ENCODE results near the gene HHAT.

Gene HHAT

DNA sequence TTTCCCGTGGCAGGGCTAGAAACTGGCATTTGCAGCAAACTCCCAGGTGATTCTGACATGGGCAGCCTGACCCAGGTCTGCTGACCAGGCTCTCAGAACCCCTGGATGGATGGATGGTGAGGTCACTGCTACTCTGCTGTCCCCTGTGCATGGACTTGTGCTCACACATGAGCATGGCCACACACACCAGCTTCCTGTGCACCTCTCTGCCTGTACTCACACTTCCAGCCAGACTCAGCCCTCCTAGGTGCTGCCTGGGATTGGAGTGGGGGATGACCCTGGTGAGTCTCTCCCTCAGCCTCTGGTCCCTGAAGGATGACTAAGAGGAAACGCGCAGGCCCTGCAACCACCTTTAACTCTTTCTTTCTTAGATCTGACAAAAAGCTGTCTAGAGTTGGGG is 361.1 kb downstream of the HHAT start:
- TF ChIP-seq, protein P1, sequence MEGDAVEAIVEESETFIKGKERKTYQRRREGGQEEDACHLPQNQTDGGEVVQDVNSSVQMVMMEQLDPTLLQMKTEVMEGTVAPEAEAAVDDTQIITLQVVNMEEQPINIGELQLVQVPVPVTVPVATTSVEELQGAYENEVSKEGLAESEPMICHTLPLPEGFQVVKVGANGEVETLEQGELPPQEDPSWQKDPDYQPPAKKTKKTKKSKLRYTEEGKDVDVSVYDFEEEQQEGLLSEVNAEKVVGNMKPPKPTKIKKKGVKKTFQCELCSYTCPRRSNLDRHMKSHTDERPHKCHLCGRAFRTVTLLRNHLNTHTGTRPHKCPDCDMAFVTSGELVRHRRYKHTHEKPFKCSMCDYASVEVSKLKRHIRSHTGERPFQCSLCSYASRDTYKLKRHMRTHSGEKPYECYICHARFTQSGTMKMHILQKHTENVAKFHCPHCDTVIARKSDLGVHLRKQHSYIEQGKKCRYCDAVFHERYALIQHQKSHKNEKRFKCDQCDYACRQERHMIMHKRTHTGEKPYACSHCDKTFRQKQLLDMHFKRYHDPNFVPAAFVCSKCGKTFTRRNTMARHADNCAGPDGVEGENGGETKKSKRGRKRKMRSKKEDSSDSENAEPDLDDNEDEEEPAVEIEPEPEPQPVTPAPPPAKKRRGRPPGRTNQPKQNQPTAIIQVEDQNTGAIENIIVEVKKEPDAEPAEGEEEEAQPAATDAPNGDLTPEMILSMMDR (IDR thresholded peaks at IDR 0.05; ENCODE audit: unreplicated experiment in 3 of 3), result no peak
- Mint-ChIP-seq H3K27ac (no peak overlapping the region), H3K4me3 (no peak overlapping the region), H3K27me3 (ENCODE audit: low read depth) (no peaks in the 10 kb centered on the region), H3K36me3 (ENCODE audit: low read depth) (no peaks in the 10 kb centered on the region), H3K9me3 (no peaks in the 10 kb centered on the region), H3K4me1 (no peaks in the 10 kb centered on the region)

DNA sequence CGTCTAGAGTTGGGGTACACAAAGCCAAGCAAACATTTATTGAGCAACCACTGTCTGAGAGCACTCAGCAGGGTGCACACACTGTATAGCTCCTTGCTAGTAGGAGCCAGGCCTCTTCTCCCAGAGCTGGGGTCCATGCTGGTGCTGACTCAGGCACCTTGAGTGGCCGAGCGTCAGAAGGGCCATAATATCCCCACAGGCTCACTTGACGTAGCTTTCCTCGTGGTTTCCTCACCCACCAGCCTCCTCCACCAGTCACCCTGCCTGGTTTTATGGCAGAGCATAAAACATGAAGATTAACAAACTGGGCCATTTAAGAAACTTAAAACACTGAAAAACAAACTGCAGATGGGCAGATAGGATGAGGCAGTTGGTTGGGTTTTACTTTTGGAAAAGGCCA is 361.5 kb downstream of the HHAT start:
- H3K36me3 Mint-ChIP-seq (ENCODE audit: low read depth), result no peaks in the 10 kb centered on the region
- no peaks in the 10 kb centered on the region for H3K27me3 Mint-ChIP-seq (ENCODE audit: low read depth)
- no peaks in the 10 kb centered on the region for H3K9me3 Mint-ChIP-seq
- H3K4me1 Mint-ChIP-seq, result no peaks in the 10 kb centered on the region
- TF ChIP-seq, protein P1 (IDR thresholded peaks at IDR 0.05; ENCODE audit: unreplicated experiment in 3 of 3), result no peak
- no peak overlapping the region for H3K4me3 Mint-ChIP-seq
- no peak overlapping the region for H3K27ac Mint-ChIP-seq

DNA sequence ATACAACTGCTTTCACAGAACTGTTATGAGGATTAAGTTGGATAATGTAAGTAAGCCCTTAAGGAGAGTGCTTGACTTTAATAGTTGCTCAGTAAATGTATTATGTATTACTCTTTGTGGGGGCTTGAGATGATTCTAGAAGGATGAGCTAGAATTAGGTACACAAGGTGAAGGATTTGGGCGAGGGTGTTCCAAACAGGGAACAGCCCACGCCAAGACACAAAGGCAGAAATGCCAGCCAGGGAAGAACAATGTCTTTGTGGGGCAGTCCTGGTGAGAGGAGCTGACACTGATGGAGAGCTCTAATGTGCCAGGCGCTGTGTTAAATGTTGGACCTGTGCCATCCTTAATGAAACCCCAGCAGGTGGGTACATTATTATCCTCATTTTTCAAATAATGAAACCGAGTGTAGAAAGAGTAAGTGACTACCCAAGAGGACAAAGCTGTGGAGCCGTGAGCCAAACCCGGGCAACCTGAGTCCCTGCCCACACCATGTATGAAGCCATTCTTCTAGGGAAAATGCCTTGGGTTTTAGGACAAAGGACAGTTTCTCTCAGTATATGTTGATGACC is 362.4 kb downstream of the HHAT start:
- Mint-ChIP-seq H3K4me3 (no peak overlapping the region), H3K4me1 (peaks cover 2% of the 10 kb centered on the region), H3K27ac (no peak overlapping the region), H3K36me3 (ENCODE audit: low read depth) (no peaks in the 10 kb centered on the region), H3K27me3 (ENCODE audit: low read depth) (no peaks in the 10 kb centered on the region), H3K9me3 (no peaks in the 10 kb centered on the region)
- TF ChIP-seq, protein P1 (IDR thresholded peaks at IDR 0.05; ENCODE audit: unreplicated experiment in 3 of 3), result no peak

DNA sequence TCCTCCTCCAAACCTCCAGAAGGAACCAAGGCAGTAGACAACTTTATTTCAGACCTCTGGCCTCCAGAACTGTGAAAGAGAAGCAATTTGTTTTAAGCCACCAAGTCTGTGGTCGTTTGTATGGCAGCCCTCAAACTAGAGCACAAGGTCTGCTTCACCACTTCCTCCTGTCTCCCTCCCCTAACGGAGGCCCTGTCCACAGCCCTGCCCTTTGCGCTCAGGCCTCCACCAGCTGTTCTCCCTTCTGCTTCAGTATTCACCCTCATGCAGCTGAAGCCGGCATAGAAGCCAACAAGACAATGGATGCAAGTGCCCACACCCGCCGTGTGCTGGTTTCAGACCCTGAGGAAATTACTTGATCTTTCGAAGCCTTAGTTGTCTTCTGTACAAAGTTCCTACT is 364.1 kb downstream of the HHAT start:
- Mint-ChIP-seq H3K9me3 (no peaks in the 10 kb centered on the region), H3K27ac (no peak overlapping the region), H3K4me1 (peaks cover 7% of the 10 kb centered on the region), H3K27me3 (ENCODE audit: low read depth) (no peaks in the 10 kb centered on the region), H3K4me3 (no peak overlapping the region), H3K36me3 (ENCODE audit: low read depth) (no peaks in the 10 kb centered on the region)
- TF ChIP-seq, protein P1 (IDR thresholded peaks at IDR 0.05; ENCODE audit: unreplicated experiment in 3 of 3), result no peak

DNA sequence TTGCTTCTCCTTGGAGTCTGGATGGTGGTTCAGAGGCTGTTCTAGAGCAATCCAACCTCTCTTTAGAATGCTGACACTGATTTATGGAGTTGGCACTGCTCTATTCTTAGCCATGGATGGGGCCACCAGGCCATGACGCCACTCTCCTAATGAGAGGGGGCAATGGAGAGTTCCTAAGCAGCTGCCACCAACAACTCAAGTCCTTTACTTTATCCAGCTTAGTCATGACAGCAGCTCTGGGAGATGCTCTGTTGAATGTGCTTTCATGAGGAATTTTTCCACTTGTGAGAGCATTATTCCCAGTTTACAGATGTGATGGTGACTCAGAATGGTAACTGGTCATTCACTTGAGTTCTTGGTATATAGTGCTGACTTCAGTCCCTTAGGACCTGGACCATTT is 366.3 kb downstream of the HHAT start:
- peaks cover 7% of the 10 kb centered on the region for H3K4me1 Mint-ChIP-seq
- no peaks in the 10 kb centered on the region for H3K9me3 Mint-ChIP-seq
- H3K27ac Mint-ChIP-seq, result no peak overlapping the region
- TF ChIP-seq, protein P1 (IDR thresholded peaks at IDR 0.05; ENCODE audit: unreplicated experiment in 3 of 3), result no peak
- H3K4me3 Mint-ChIP-seq, result no peak overlapping the region
- H3K27me3 Mint-ChIP-seq (ENCODE audit: low read depth), result peaks cover 3% of the 10 kb centered on the region
- H3K36me3 Mint-ChIP-seq (ENCODE audit: low read depth), result no peaks in the 10 kb centered on the region

DNA sequence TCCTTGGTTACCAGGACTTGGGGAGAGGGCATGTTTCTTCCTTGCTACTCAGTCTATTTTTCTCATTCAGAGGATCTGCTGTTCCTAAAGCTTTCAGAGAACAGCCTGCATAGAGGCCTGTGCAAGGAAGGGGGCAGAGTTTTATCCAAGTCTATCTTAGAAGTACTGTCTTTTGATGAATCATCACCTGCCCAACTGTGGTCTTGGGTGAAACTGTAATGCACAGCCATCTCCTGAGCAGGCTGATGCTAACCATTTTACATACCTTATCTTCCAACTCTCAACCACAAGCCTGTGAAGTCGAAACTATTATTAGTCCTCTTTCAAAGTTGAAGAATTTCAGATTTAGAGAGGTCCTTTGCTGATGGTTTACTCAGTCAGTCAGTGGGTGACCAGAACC is 368.0 kb downstream of the HHAT start:
- H3K4me1 Mint-ChIP-seq, result peaks cover 12% of the 10 kb centered on the region
- no peak overlapping the region for H3K27ac Mint-ChIP-seq
- no peaks in the 10 kb centered on the region for H3K36me3 Mint-ChIP-seq (ENCODE audit: low read depth)
- TF ChIP-seq, protein P1 (IDR thresholded peaks at IDR 0.05; ENCODE audit: unreplicated experiment in 3 of 3), result no peak
- peaks cover 3% of the 10 kb centered on the region for H3K27me3 Mint-ChIP-seq (ENCODE audit: low read depth)
- H3K9me3 Mint-ChIP-seq, result no peaks in the 10 kb centered on the region
- no peak overlapping the region for H3K4me3 Mint-ChIP-seq
